SIG-M5 (cell line): ENCODE data around the gene USHBP1.
"Not testable (repeated sequence)": the region's sequence is repeated elsewhere in the genome, so short reads cannot be mapped to it uniquely, and the experiment has no call there.

Experiments used
- DNase-seq: peaks from one replicate; lab custom pipeline; 2025; lab: John Stamatoyannopoulos, UW

Gene USHBP1

DNA sequence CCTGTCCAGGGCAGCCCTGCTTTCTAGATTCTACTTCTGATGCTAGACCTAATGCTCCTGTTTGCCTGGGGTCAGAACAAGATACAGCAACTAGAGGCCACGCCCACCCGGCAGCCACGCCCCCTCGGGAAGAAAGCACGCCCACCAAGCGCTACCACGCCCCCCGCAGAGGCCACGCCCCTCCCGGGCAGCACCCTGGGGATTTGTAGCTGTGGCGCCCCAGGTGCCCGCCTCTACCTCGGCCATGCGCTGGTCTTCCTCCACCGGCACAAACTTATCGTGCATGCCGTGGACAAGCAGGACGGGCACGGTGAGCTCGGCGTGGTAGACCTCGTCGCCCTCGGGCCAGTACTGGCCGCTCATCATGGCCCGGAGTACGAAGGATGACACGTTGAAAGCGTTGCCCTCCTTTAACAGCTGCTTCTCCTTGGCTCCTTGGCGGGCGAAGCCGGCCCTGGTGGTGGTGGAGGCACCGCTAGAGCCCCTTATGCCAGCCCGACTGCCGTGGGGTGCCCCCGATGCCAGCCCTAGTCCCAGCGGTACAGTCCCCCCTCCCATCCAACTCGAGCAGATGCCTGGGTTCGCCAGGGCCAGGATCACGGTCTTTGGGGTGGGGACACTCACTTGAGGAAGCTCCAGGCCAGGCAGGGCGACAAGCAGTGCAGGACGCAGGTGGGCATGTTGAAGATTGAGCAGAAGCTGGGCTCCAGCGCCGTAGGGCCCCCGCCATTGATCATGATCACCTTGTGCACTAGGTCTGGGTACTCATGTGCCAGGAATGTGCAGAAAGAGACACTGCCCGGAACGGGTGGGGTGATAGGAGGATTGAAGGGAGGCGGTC lies 29.7 kb upstream of the USHBP1 start:
- DNase-seq: no peak

DNA sequence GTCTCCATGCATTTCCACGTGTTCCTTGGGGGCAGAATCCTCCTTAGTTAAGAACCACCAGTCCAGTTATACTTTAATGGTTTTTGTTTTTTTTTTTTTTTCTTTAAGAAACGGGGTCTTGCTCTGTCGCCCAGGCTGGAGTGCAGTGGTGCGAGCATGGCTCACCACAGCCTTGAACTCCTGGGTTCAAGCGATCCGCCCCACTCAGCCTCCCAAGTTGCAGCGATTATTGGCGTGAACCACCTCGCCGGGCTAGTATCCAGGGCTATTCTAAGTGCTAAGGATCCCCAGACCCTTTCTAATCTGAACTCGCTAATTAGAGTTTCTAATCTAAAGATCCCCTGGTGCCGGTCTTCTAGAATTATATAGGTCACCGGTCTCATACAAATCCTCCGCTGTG lies 29.1 kb upstream of the USHBP1 start:
- no peak for DNase-seq

DNA sequence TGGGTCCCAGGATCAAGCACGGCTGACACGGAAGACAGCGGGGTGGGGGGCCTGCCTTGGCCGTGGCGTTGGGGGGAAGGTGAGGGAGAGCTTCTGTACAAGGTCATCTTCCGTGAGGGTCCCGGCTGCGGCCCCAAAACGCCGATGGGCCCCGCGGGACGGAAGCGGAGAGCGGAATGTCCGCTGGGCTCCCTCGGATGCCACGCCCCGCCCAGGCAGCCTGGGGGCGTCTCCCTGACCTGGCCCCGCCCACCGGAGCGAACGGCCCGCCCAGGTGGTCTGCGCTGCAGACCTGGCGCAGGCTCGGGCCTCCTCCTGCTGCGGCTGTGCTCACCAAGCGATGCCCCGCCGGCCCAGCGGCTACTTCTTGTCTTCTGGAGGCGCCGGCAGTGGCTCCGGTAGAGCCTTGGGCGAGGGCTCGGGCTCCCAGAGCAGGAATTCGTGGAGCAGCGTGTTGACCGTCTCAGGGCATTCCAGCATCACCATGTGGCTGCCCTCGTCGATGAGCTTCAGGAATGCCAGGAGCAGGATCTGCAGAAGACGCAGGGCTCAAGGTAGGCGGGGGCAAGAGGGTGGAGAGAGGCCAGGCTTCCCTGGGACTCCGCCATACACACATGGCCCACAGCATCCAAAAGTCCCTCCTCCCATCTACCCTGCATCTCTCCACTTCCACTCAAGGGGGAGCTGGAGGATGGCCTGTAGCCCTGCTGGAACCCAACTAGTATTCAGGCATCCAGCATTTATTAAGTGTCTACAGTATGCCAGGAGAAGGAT lies 27.9 kb upstream of the USHBP1 start:
- DNase-seq: no peak

DNA sequence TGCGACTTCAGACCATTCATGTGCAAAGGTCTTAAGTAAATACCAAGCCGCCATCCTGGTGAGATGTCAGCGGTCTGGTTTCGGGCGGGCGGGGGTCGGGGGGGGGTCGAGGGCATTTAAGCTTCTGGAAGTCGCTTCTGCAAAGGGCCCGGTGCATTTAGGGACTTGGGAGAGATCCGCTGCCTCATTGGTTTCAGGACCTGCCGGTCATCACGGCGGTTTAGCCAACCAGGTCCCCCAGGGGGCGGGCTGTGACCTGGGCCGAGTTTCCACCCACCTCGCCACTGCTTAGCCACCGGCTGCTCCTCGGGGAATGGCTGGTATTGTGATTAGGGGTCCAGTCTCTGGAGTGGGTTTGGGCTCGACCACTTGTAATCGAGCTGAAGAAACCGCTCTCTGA lies 24.9 kb upstream of the USHBP1 start:
- no peak for DNase-seq

GRCh38 chr19:17286752-17287151 lies 22.2 kb upstream of the USHBP1 start:
- no peak for DNase-seq

- no peak for DNase-seq
Measured at GRCh38 chr19:17286263-17286662, 21.7 kb upstream of the USHBP1 start.

- no peak for DNase-seq
Measured at GRCh38 chr19:17285415-17286135, 21.0 kb upstream of the USHBP1 start.

DNA sequence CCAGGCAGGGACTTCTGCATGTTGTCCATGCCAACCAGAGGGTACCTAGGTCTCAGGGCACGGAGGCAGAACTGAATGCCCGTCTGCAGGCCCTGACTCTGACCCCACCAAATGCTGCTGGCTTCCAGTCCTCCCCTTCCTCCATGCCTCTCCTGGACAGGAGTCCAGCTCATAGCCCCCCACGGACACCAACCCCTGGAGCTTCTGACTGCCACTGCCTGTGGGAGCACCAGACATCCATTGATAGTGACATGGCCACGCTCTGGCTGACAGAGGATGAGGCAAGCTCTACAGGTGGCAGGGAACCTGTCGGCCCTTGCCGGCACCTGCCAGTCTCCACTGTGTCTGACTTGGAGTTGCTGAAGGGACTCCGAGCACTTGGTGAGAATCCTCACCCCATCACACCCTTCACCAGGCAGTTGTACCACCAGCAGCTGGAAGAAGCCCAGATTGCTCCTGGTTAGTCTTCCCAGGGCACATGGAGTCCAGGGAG lies 19.0 kb upstream of the USHBP1 start:
- no peak for DNase-seq

- DNase-seq: no peak
Measured at GRCh38 chr19:17282488-17283125, 18.1 kb upstream of the USHBP1 start.

DNA sequence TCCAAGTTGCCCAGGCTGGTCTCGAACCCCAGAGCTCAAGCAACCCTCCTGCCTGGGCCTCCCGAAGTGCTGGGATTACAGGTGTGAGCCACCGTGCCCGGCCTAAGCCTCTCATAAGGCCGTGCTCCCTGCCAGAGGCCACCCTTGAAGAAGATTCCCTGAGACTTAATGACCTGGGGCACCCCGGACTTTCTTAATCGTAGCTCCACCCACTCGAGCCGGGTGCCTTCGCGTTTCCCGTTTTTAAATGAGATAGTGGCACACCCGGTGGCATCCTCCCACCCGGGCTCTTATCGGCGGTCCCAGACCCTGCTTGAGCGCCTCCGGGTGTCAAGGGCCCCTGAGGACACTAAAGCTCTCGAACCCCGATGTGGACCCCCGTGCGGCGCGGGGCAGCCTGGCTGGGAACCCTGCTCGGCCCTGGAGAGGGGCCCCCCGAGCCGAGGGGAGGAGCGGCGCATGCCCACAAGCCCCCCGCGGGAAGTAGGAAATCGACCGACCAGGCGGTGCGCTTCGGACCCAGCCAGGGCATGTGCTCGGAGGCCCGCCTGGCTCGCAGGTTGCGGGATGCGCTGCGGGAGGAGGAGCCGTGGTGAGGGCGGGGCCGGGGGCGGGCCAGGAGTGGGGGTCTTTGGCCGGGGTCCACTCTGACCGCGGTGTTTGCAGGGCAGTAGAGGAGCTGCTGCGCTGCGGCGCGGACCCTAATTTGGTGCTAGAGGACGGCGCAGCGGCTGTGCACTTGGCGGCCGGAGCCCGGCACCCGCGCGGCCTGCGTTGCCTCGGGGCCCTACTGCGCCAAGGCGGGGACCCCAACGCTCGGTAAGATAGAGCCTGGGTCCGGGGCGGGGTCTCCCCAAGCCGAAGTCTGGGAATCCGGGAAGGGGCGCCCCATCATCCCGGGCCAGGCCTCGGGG lies 17.1 kb upstream of the USHBP1 start, which contains the start of gene ANKLE1:
Gene ANKLE1 (plus strand): TSS at position 511 of the 914 bp plus-strand sequence. CDS start 20 bp downstream, at position 531.
- peak; percentile 37 for DNase-seq

DNA sequence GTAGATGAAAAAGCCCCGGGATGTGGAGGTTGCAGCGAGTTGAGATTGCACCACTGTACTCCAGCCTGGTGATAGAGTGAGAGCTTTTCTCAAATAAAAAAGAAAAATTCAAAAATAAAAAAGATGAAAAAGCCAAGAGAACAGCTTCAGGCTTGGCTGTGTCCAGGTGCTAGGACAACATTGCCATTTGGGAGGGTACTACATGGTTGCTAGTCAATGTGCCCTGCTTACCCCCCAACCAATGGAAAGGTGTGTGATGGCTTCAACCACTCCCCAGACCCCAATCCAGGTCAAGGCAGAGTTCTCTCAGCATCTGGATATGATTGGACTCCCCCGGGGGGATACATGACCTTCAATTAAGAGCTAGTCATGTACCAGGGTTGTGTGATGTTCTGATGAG lies 14.9 kb upstream of the USHBP1 start:
- no peak for DNase-seq

DNA sequence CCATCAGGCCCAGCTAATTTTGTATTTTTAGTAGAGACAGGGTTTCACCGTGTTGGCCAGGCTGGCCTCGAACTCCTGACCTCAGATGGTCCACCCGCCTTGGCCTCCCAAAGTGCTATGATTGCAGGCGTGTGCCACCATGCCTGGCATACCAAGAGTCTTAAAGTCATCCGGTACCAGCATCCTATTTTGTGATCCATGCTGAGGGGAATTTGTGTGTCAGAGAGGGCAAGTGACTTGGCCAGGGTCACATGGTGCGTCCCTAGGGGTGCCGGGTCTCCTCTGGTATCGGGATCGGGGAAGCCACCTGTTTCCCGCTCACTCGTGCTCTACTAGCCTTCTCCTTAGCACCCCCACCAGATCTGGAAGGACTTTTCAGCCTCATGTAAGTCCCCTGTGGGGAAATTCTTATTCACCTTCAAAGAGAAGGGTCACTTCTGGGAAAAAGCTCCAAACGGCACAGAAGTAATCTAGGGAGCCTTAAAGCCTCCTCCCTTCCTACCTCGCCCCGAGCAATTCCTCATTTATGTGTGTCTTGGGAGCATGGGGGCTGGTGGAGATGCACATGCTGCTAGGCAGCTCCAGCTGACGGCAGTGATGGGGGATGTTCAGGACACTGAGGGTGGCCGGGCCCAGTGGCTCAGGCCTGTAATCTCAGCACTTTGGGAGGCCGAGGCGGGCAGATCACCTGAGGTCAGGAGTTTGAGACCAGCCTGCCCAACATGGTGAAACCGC lies 11.1 kb upstream of the USHBP1 start:
- no peak for DNase-seq

DNA sequence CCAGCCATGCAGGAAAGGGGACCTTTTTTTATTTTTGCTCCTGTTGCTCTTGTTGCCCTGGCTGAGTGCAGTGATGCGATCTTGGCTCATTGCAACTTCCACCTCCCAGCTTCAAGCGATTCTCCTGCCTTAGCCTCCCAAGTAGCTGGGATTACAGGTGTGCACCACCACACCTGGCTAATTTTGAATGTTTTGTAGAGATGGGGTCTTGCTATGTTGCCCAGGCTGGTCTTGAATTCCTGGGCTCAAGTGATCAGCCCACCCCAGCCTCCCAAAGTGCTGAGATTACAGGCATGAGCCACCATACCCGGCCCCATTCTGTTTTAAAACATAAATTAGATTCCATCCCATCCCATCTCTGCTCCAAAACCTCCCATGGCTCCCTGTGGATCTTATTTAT lies 10.3 kb upstream of the USHBP1 start:
- not testable (repeated sequence) for DNase-seq

- no peak for DNase-seq
Measured at GRCh38 chr19:17268754-17269153, 4.2 kb upstream of the USHBP1 start.

GRCh38 chr19:17266975-17267788 lies 2.6 kb upstream of the USHBP1 start, which contains the start of gene BABAM1:
BABAM1 (plus strand) TSS chr19:17267443; CDS start chr19:17268807, 1,364 bp downstream.
- DNase-seq: peak; percentile 97

DNA sequence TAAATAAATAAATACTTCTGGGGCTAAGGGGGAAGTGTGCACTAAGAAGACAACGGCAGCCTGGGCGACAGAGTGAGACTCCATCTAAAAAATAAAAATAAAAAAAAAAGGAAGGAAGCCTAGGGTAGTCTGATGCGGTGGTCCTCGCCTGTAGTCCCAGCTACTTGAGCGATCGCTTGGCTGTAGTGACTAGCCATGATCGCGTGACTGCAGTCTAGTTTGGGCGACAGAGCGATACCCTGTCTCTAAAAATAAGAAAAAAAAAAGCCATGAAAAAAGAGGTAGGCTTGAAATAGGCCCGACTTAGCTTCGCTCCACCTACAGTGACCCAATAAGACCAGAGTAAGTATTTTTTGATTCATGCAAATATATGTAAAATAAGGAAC lies 2.0 kb upstream of the USHBP1 start:
- DNase-seq: no peak

GRCh38 chr19:17266026-17266425 lies 1.5 kb upstream of the USHBP1 start:
- no peak for DNase-seq

DNA sequence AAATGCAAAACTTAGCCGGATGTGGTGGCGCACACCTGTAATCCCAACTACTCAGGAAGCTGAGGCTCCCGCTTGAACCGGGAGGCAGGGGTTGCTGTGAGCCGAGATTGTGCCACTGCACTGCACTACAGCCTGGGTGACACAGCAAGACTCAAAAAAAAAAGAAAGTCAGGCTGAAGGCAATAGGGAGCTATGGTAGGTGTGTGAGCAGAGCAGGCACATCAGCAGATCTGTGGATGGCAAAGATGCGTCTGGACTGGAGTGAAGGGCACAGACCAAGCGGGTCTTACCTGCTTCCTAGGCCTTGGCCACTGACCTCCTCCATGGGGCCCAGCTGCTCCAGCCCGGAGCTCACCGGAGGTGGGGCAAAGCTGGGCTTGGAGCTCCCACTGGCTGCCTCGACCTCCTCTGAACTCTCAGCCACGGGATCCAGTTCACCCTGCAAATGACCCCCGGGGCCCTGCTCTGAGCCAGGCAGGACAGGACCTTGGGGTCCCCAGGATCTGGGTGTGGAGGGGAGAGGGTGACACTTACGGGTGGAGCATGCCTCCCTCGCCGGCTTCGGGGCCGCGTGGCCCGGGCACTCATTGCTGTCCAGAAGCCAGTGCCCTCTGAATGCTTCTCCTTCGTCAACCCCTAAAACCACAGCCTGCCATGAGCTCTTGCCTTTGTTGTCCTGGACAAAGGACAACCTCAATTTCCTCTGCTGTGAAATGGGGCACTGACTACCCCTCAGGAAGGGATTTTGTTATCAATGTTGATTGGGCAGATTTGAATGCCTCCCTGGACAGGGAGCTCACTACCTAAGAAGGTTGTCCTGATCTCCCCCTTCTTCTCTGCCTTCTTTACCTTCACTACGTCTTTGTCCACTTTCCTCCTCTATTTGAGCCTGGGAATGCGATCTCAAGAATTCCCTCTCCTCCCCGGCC lies 569 bp downstream of the USHBP1 start:
- DNase-seq: no peak
